A673 (cell line): ENCODE results near the gene ACACA.

Source experiments
- EZH2 ChIP-seq: fragments of 200-600 bp; sonication (generic); IDR thresholded peaks from 2 replicates; pipeline ENCODE4 v1.6.1; 2017; ENCODE audit warnings: borderline replicate concordance, low read depth, mild to moderate bottlenecking, mixed read lengths, antibody characterized with exemption, low read length; ENCODE audit not compliant: poor library complexity, severe bottlenecking
- TF ChIP-seq, protein P1 (sequence below): fragments of 300-800, 200-600 bp; sonication (generic); conservative IDR thresholded peaks from 2 replicates; pipeline ENCODE4 v1.5.1; 2017; ENCODE audit warnings: low read depth, mild to moderate bottlenecking, antibody characterized with exemption, low read length, moderate library complexity, mixed read lengths

DNA sequence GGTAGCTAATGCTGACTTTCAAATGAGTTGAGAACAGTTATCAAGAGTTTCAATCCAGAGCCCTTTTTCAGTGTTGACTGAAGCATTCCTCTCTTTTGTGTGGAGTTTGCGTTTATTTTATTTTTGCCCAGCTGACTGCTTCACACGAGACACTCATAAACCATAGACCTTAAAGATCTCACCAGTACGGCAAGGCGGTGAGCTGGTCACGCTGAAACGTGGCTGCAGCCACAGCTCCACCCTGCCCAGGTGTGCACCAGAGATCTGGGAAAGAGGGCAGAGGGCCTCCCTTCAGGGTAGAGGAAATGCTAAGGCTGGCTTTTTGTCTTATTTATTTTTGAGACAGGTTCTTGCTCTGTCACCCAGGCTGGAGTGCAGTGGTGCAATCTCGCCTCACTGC, 345.7 kb downstream of the ACACA start:
- TF ChIP-seq, protein P1, sequence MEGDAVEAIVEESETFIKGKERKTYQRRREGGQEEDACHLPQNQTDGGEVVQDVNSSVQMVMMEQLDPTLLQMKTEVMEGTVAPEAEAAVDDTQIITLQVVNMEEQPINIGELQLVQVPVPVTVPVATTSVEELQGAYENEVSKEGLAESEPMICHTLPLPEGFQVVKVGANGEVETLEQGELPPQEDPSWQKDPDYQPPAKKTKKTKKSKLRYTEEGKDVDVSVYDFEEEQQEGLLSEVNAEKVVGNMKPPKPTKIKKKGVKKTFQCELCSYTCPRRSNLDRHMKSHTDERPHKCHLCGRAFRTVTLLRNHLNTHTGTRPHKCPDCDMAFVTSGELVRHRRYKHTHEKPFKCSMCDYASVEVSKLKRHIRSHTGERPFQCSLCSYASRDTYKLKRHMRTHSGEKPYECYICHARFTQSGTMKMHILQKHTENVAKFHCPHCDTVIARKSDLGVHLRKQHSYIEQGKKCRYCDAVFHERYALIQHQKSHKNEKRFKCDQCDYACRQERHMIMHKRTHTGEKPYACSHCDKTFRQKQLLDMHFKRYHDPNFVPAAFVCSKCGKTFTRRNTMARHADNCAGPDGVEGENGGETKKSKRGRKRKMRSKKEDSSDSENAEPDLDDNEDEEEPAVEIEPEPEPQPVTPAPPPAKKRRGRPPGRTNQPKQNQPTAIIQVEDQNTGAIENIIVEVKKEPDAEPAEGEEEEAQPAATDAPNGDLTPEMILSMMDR, result no peak
- TF ChIP-seq EZH2, result no peak
